ENCODE results near the gene ZNF215.
"Not testable (repeated sequence)": the region's sequence is repeated elsewhere in the genome, so short reads cannot be mapped to it uniquely, and the experiment has no call there.

ZNF215 gene

DNA sequence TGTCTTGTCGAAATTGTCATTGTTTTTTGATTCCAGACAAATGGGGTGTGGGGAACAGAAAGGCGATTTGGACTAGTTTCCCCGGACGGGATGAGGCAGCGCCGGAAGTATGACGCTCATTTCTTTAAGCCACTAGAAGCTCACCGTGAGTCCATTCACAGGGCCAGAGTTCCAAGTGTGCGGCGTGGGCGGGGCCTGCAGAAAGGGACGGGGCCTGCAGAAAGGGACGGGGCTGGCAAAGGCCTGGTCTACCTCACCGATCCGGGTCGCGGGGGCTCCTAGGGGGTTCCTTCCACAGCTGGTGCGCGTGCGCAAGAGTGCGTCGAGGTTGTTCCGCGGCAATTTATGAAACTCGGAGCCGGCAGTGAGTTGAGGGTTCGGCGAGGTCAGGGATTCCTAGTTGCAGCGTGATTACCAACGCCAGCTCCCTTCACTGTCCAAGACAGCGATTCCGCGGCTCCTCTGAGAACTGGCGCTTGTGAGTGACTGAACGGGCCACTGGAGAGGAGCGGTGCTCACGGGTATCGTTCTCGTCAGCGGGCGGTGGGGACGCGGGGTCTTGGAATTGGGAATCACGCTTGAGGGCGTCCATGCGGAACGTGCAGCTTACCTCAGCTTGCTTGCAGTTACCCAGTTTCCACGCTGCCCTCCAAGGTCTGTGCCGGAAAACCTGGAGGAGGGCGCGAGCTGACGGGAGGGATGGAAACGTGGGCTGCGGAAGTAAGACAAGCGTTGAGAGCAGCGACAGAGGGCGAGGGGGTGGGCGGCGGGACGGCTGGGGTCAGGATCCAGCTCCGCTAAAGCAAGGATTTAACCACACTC, at the start of gene ZNF215:
Gene ZNF215, plus strand, starts transcription at position 219 of the 822 bp plus-strand sequence. CDS start 5,847 bp downstream, outside the sequence.
- DNase-seq (ENCODE audit: low read depth, low spot score): no peak

DNA sequence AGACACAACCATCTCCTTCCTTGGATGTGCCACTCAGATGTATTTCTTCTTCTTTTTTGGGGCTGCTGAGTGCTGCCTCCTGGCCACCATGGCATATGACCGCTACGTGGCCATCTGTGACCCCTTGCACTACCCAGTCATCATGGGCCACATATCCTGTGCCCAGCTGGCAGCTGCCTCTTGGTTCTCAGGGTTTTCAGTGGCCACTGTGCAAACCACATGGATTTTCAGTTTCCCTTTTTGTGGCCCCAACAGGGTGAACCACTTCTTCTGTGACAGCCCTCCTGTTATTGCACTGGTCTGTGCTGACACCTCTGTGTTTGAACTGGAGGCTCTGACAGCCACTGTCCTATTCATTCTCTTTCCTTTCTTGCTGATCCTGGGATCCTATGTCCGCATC, 49.3 kb upstream of the ZNF215 start:
- DNase-seq (ENCODE audit: low read depth, low spot score): no peak

DNA sequence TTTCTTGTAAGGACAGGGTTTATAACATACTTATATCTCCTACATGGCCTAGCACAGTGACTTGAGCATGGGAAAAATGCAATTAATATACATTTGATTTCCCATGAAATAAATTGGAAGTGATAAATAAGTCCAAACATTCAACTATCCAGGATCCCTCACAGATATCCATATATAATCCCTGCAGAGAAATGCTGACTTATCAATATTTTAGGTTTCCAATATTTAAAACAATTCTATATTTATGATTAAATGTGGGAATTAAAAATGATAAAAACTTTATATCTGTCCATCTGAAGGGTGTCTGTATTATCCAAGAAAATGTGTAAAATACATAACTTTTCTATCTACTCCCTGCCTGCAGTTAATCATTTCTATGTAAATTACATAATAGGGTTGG, 43.5 kb upstream of the ZNF215 start:
- no peak for DNase-seq (ENCODE audit: low read depth, low spot score)

DNA sequence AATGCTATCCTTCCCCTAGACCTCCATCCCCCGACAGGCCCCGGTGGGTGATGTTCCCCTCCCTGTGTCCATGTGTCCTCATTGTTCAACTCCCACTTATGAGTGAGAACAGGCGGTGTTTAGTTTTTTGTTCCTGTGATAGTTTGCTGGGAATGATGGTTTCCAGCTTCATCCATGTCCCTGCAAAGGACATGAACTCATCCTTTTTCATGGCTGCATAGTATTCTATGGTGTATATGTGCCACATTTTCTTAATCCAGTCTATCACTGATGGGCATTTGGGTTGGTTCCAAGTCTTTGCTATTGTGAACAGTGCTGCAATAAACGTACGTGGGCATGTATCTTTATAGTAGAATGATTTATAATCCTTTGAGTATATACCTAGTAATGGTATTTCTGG, 38.5 kb upstream of the ZNF215 start:
- DNase-seq (ENCODE audit: low read depth, low spot score): not testable (repeated sequence)

DNA sequence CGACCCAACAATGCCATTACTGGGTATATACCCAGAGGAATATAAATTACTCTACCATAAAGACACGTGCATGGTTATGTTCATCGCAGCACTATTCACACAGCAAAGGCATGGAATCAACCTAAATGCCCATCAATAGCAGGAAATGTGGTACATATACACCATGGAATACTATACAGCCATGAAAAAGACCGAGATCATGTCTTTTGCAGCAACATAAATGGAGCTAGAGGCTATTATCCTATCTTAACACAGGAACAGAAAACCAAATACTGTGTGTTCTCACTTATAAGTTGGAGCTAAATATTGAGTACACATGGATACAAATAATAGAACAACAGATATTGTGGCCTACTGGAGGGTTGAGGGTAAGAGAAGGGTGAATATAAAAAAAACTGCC, 37.4 kb upstream of the ZNF215 start:
- no peak for DNase-seq (ENCODE audit: low read depth, low spot score)

DNA sequence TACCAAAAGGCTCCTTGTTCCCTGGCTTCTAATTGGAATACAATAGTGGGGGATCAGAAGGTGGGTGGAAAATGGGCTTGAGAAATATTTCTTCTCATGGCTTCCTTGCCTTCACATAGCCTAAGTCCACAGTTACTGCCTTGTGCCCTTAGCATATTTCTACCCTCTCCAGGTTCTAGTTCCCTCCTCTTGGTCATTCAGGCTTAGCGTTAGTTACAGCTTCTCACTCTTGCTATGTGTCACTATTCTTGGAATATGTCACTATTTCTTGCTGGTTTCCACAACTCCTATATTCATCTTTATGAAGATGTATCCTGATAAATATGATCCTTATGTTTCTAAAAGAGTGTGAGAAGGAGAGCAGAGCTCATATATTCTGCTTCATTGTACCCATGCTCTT, 36.4 kb upstream of the ZNF215 start:
- no peak for DNase-seq (ENCODE audit: low read depth, low spot score)

DNA sequence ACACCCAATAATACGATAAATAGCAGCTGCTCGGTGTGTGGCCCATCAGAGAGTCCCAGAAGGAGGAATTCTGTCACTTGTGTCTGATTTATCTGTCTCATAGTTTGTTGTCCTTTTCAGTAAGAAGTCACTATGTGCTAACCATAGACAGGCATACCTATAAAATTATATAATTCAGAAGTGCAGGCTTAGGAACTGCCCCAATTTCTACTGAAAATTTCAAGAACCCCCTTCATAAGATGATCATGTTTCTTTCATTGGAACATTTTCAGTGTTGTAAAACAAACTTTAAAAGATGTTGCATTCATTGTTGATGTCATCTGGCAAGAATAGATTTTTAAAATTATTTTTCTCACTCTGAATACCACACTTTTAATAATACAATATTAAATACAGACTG, 33.8 kb upstream of the ZNF215 start, which contains the start of gene OR2D2:
Gene OR2D2, minus strand, starts transcription at position 101 of the 400 bp plus-strand sequence. Its CDS starts 0 bp downstream, at position 101.
- no peak for DNase-seq (ENCODE audit: low read depth, low spot score)

DNA sequence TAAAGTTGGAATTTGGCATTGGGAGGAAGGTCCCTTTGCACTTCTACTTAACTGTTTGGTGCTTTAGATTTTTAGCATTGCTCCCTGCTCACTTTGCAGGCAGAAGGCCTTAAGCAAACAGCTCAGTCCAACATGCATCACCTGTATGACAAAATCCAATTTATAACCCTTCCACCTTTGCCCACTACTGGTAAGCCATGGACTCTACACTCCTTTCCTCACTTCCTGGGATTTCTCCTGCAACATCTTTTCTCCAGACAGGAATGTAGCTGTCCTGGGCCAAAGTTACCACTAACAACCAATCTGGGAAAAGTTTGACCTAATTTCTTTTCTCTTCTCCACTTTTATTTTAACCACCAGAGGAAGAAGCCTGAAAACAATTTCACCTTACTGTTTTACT, 32.1 kb upstream of the ZNF215 start:
- DNase-seq (ENCODE audit: low read depth, low spot score): no peak

DNA sequence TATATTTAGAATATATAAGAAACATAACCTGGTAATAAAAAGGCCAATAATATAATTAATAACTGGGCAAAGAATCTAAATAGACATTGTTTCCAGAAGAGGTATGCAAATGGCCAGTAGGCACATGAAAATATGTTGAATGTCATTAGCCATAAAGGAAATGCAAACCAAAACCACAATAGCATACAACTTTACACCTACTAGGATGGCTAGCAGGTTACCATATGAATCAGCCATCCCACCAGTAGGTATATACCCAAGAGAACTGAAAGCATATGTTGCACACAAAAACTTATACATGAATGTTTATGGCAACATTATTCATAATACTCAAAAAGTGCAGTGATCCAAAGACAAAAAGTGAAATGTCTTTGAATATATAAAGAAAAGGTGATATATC, 31.2 kb upstream of the ZNF215 start:
- DNase-seq (ENCODE audit: low read depth, low spot score): no peak

DNA sequence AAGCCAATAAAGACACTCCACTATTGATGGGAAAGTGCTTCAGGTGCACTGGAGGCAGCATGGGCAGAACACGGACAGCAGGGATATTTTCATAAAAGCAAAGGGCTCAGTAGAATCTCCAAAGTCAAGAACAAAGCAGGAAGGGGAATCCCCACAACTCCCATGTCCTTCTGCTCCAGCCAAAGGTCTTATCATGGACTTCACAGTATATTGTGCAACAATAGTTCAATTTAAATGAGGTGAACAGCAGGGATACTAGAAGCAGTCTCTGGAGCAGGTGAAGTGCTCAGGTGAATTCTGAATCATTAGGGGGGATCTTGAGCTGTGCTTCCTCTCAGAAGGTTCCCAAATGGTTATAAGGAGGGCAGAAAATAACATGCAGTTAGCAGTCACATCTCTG, 27.3 kb upstream of the ZNF215 start:
- no peak for DNase-seq (ENCODE audit: low read depth, low spot score)

DNA sequence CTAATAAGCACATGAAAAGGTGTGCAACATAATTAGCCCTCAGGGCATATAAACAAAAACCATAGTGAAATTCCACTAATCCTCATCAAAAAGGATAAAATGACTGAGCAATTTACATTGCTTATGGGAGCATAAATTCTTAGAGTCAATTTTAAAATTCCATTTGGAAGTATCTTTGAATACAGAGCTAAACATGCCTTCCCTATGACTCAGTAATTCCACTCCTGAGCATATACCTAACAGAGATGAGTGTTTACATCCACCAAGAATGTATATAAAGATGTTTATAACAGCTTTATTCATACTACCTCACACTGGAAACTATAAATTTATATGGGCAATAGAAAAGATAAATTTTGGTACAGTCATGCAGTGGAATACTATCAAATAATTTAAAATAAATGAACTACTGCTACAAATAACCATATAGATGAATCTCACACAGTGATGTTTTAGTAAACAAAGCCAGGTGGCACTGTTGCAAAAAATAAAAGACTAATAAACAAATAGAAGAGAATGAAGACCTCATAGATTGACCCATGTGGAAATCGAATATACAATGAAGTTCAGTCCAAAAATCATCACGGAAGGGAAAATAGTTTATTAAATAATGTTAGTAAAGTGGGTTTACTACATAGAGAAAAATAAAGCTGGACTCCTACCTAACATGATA, 25.8 kb upstream of the ZNF215 start:
- no peak for DNase-seq (ENCODE audit: low read depth, low spot score)

DNA sequence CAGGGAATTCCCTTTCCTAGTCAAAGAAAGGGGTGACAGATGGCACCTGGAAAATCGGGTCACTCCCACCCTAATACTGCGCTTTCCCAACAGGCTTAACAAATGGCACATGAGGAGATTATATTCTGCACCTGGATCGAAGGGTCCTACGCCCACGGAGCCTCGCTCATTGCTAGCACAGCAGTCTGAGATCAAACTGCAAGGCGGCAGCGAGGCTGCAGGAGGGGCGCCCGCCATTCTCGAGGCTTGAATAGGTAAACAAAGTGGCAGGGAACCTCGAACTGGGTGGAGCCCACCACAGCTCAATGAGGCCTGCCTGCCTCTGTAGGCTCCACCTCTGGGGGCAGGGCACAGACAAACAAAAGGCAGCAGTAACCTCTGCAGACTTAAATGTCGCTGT, 21.4 kb upstream of the ZNF215 start:
- DNase-seq (ENCODE audit: low read depth, low spot score): not testable (repeated sequence)

DNA sequence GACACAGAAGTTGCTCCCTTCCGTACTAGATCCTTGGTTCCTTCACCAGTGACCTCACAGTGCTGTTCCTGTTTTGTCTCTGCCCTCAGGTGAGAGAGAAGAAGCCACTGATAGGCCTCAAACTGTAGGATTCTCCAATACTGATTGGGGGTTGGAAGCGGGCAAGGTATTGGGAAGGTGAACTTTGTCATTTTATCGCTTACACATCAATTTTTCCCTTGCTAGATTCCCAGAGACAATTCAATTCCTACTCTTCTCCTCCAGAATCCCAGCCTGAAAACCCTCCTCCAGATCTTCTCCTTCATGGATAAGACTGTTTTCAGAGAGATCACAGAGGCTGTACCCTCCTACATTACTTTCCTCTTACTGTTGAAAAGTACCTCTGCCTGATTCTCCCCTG, 14.8 kb upstream of the ZNF215 start:
- no peak for DNase-seq (ENCODE audit: low read depth, low spot score)

DNA sequence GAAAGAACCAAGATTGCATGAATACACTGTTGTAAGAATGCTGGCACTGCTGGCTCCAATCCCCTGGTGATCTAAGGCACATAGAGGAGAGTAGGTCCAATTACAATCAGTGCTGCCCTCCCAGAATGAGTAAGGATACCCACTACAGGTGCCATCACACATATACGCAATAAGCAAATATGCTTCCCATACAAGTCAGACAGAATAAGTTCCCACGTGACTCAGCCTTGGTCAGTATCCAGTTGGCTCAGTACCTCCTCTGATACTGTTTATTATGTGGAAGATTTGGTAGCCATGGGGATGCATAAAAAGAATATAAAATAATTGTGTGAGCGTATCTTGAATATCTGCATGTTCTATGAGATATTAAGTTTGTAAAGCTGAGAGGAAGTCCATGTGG, 14.3 kb upstream of the ZNF215 start:
- no peak for DNase-seq (ENCODE audit: low read depth, low spot score)

DNA sequence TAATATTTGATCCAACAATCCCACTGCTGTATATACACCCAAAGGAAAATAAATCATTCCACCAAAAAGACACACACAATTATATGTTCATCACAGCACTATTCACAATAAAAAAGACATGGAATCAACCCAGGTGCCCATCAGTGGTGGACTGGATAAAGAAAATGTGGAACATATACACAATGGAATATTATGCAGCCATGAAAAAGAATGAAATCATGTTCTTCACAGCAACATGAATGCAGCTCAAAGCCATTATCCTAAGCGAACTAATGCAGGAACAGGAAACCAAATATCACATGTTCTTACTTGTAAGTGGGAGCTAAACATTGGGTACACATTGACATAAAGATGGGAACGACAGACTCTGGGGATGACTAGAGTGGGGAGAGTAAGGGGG, 6.5 kb upstream of the ZNF215 start:
- no peak for DNase-seq (ENCODE audit: low read depth, low spot score)

DNA sequence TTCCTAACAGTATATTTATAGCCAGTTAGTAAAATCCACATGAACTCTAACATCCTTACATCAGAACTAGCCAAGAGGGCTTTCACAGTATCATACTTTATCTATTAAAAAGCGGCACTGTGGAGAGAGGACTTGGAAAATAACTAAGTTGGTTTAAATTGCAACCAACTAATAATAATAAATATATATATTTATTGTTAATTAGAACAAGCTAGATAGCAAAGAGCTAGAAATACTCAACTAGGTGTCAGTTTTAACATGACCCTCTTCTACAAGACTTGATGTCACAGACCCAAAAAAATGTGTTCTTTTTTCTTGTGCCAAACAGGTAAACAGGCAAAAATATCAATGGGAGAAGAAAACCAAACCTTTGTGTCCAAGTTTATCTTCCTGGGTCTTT, 5.5 kb upstream of the ZNF215 start, which contains the start of gene OR2D3:
Gene OR2D3, plus strand, starts transcription at position 301 of the 400 bp plus-strand sequence. Its CDS starts 0 bp downstream, at position 301.
- no peak for DNase-seq (ENCODE audit: low read depth, low spot score)

DNA sequence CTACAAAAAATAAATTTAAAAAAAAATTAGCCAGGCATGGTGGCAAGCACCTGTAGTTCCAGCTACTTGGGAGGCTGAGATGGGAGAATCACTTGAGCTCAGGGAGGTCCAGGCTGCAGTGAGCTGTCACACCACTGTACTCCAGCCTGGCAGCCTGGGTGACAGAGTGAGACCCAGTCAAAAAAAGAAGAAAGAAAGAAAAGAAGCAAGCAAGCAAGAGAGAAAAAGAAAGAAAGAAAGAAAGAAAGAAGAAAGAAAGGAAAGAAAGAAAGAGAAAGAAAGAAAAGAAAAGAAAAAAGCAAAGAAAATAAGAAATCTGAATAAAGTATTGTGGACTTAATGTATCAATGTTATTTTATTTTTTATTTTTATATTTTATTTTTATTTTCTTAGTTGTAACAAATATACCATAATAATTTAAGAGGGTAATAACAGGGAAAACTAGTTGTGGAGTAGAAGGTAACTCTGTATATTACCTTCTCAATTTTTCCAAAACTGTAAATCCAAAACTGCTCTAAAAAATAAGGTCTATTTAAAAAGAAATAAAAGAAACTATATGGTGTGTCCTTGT, 1.1 kb upstream of the ZNF215 start:
- no peak for DNase-seq (ENCODE audit: low read depth, low spot score)

DNA sequence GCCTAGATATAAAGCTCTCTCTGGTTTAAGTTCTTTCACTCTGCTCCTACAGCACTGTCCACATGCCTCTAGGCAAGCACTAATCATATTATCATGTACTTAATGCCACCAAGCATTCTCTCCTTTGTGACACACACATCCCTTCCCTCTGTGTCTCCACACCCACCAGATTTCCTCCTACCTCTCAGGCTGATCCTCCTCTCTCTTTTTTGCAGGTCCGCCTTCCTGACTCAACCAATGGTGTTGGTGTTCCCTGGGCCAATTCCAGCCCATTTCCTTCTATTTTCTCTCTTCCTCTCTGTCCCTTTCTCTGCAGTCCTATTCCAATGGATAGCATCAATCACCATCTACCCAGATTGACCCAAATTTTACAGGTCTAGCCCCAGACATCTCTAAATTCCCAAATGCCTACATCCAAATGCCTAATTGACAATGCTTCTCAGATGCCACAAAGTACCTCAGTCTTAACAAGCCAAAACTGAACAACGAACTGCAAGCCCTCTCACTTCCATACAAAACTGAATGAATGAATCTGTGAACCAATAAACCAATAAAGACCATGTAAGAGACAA, 504 bp upstream of the ZNF215 start:
- DNase-seq (ENCODE audit: low read depth, low spot score): no peak

DNA sequence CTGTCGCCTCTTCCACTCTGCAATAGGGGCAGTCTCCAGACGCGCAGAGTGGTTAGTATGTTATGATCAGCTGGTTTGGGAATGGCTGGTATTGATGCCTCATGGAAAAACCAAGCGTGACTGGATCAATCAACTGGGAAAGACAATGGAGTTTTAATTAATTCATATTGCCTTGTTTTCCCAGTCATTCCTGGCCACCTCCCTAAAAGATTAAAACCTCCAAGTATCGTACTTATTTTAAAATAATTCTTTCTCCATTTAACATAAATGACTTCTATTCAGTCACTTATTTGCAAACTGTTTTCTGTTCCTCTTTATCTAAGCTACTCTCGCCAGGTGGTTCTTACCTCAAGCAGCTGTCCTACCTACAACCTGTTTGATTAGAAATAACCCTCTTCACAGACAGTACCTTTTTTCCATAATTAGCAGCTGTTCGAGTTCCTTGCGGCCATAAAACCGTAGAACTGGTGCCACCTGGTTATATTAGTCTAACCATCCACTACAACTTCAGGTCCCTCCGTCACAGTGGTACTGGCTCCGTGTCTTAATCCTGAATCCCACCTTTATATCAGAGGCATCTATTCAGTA, 898 bp downstream of the ZNF215 start:
- DNase-seq (ENCODE audit: low read depth, low spot score): no peak

DNA sequence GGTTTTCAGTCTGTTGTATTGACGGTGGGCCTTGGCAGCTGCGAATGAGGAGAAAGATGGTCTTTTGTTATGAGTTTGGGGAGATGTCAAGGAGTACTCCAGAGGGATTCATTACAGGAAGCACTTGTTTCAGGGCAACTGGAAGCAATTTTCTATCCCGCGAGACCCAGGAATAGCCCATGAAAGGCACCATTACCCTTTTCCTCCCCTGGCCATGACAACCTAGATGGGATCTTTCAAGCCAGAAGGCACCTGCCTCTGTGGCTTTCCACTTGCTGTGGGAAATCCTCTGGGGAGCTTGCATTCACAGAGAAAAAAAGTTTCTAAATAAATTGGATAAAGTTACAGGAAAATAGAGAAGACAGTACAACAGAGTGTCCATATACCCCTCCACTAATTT, 2.7 kb downstream of the ZNF215 start:
- no peak for DNase-seq (ENCODE audit: low read depth, low spot score)

DNA sequence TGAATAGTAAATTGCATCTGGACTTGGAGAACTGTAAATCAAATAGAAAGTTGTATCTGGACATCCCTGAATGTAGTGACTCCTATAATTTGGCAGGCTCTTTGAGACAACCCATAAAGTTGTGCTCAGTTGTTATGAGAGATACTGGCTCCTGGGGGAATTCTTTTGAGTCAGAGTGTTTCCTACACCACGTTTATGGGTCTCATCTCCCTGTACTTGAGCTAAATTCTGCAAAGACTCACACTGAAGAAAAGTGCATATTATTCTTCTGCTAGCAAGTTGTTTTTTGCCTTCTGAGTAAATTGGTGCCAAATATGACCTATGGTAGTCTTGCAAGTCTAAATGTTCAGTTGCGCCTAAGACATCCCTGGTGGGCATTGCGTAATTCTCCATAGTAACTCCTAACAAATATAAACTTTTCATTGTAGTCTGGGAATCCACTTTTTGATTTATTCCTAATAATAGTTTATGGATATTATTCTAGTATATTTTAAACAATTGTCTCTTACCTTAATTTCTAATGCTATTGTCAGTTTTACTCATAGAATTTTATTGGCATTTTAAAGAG, 5.0 kb downstream of the ZNF215 start:
- DNase-seq (ENCODE audit: low read depth, low spot score): no peak

DNA sequence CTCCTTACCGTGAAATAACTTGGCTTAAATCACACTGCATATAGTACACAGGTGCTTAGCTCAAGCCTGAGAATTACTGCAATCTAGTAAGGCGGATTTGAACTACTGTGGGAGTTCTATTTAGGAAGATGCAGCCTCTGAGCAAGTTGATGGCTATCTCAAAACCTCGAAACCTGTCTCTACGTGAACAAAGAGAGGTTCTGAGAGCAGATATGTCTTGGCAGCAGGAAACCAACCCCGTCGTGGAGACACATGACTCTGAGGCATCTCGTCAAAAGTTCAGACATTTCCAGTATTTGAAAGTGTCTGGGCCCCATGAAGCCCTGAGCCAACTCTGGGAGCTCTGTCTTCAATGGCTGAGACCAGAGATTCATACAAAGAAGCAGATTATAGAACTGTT, 5.9 kb downstream of the ZNF215 start:
- no peak for DNase-seq (ENCODE audit: low read depth, low spot score)

Data from activated CD4-positive, CD25-positive, alpha-beta regulatory T cell treated with anti-CD3 and anti-CD28 coated beads, Interleukin-2, amount 50 U/mL, for 16 hours (primary cell).